Endothelial cell of umbilical vein (primary cell): Measurements from ENCODE around the gene TMPRSS6.

Source experiments
- EZH2 ChIP-seq: IDR thresholded peaks from 2 replicates; pipeline ENCODE4 v1.6.1; 2012; ENCODE audit warnings: borderline replicate concordance, low read depth, mild to moderate bottlenecking, moderate library complexity, low read length, inconsistent platforms; ENCODE audit not compliant: severe bottlenecking
- POLR2A ChIP-seq: IDR thresholded peaks from 2 replicates; pipeline ENCODE4 v1.6.1; 2012; ENCODE audit warnings: low read depth, mild to moderate bottlenecking, control low read depth, low read length
- POLR2AphosphoS5 ChIP-seq: IDR thresholded peaks from 2 replicates; pipeline ENCODE4 v1.6.1; 2012; ENCODE audit warnings: low read depth, mild to moderate bottlenecking, control low read depth, low read length, moderate library complexity; ENCODE audit not compliant: insufficient read depth
- TF ChIP-seq, protein P1 (sequence below), 2 donors: IDR thresholded peaks; 1 replicate in 1 of 2; 2 replicates in 1 of 2; pipeline ENCODE4 v1.5.1; 2011; ENCODE audit warnings: low read length in 2 of 2, mild to moderate bottlenecking in 2 of 2, moderate library complexity in 2 of 2, control low read depth in 1 of 2, inconsistent platforms in 1 of 2, low read depth in 1 of 2; ENCODE audit not compliant: insufficient read depth in 1 of 2; ENCODE audit errors: extremely low read depth in 1 of 2

DNA sequence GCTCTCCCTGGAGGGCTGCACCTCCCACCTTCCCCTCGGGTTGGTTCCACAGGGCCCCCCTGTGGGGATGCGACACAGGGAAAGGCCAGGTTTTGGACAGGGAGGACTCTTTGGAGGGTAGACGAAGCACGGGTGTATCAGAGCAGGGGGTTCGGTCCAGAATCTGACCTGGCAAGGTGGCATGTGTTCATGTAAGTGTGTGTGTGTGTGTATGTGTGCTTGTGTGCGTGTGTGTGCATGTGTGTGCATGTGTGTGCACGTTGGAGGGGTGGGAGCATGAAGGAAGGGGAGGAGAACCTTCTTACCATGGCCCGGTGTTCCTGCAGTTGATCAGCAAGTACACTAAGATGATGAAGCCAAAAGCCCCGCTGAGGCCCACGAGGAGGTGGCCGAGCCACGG lies 25.5 kb upstream of the TMPRSS6 start:
- TF ChIP-seq, protein P1, sequence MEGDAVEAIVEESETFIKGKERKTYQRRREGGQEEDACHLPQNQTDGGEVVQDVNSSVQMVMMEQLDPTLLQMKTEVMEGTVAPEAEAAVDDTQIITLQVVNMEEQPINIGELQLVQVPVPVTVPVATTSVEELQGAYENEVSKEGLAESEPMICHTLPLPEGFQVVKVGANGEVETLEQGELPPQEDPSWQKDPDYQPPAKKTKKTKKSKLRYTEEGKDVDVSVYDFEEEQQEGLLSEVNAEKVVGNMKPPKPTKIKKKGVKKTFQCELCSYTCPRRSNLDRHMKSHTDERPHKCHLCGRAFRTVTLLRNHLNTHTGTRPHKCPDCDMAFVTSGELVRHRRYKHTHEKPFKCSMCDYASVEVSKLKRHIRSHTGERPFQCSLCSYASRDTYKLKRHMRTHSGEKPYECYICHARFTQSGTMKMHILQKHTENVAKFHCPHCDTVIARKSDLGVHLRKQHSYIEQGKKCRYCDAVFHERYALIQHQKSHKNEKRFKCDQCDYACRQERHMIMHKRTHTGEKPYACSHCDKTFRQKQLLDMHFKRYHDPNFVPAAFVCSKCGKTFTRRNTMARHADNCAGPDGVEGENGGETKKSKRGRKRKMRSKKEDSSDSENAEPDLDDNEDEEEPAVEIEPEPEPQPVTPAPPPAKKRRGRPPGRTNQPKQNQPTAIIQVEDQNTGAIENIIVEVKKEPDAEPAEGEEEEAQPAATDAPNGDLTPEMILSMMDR (IDR thresholded peaks at IDR 0.05; ENCODE audit: extremely low read depth in 1 of 2, insufficient read depth in 1 of 2, low read depth in 1 of 2, low read length in 2 of 2), result no peak
- TF ChIP-seq EZH2 (no peak), POLR2A (no peak), POLR2AphosphoS5 (no peak)
